HCT116 (cell line): Measurements from ENCODE around the gene DNAAF6. TPM values are rescaled to one million over a fixed set of nuclear protein-coding genes. Genes with fewer than 3 reads are reported as not detected.
A peak's percentile ranks its signal among the peaks of the same experiment; 100 is the strongest.

ENCODE experiments used
- ATAC-seq: fragments of 200-7000 bp; cut with Tn5 transposase; 2 replicates; pipeline ENCODE4 v1.9.1; 2020; ENCODE audit warnings: mild to moderate bottlenecking, moderate library complexity
- BruUV-seq: library from RNA; stranded (reverse); fragments of 400-500 nt; replicated peaks from 2 replicates; lab custom pipeline; 2021; lab: Mats Ljungman, UMichigan
- CTCF ChIA-PET: fragments of 300-600 bp; sonication (Branson Sonifier 250); formaldehyde crosslinking; loops from one replicate; lab custom pipeline; 2021; ENCODE audit warnings: antibody characterized with exemption; lab: Charles Lee
- POLR2A ChIA-PET: fragments of 300-600, 350-600 bp; sonication (Branson Sonifier 250); formaldehyde crosslinking; loops from one replicate; lab custom pipeline; 2021; ENCODE audit warnings: antibody characterized with exemption; lab: Charles Lee
- RAD21 ChIA-PET, 2 experiments: fragments of 300-600 bp; sonication (Branson Sonifier 250); formaldehyde crosslinking; loops; one replicate each; lab custom pipeline; 2023; ENCODE audit warnings: low total read pairs in 2 of 2; ENCODE audit not compliant: uncharacterized antibody in 2 of 2, unreplicated experiment in 2 of 2, low non-redundant PET in 1 of 2; lab: Charles Lee
- DNase-seq: peaks from one replicate; pipeline ENCODE4 v3.0.0-alpha.2; 2010; ENCODE audit warnings: low read depth, low spot score
- H2AFZ ChIP-seq: fragments of 200-600 bp; shearing (Covaris generic), sonication (generic); 2 replicates; pipeline ENCODE4 v1.6.1; 2017; ENCODE audit warnings: low read depth, mixed run types, mixed read lengths, antibody characterized with exemption, low read length; ENCODE audit not compliant: poor library complexity, severe bottlenecking
- H3K27ac ChIP-seq: 2 replicates; pipeline ENCODE4 v1.5.1; 2012; ENCODE audit warnings: low read depth, low read length
- H3K27me3 ChIP-seq: fragments of 200-600 bp; sonication (generic); 2 replicates; pipeline ENCODE4 v1.6.1; 2016; ENCODE audit warnings: mixed run types, low read length, mixed read lengths; ENCODE audit not compliant: insufficient read depth
- H3K36me3 ChIP-seq, 2 experiments: fragments of 200-500 bp in 1 of 2; fragments of 200-600 bp in 1 of 2; sonication (Bioruptor generic) in 1 of 2; sonication (generic) in 1 of 2; 2 replicates each; pipeline versions ENCODE4 v1.5.1 to v1.6.1; 2014 to 2016; ENCODE audit warnings: low read length in 2 of 2, inconsistent platforms in 1 of 2, mixed read lengths in 1 of 2, mixed run types in 1 of 2; ENCODE audit not compliant: insufficient read depth in 2 of 2, control insufficient read depth in 1 of 2
- H3K4me1 ChIP-seq, 2 experiments: fragments of 200-600 bp in 1 of 2; sonication (generic) in 1 of 2; 2 replicates each; pipeline versions ENCODE4 v1.5.1 to v1.6.1; 2012 to 2017; ENCODE audit warnings: low read length in 2 of 2, inconsistent platforms in 1 of 2, mild to moderate bottlenecking in 1 of 2, mixed read lengths in 1 of 2, mixed run types in 1 of 2, moderate library complexity in 1 of 2; ENCODE audit not compliant: insufficient read depth in 2 of 2, control insufficient read depth in 1 of 2
- H3K4me2 ChIP-seq: fragments of 200-600 bp; sonication (generic); 2 replicates; pipeline ENCODE4 v1.6.1; 2017; ENCODE audit warnings: mixed run types, low read length, mixed read lengths
- H3K4me3 ChIP-seq, 2 experiments: fragments of 200-600 bp in 1 of 2; sonication (generic) in 1 of 2; replicated peaks in 1 of 2; 2 replicates each; pipeline ENCODE4 v1.5.1; 2011 to 2016; ENCODE audit warnings: low read length in 2 of 2, control low read depth in 1 of 2, low read depth in 1 of 2, mild to moderate bottlenecking in 1 of 2, mixed read lengths in 1 of 2, mixed run types in 1 of 2
- H3K79me2 ChIP-seq: fragments of 200-600 bp; sonication (generic); 2 replicates; pipeline ENCODE4 v1.6.1; 2017; ENCODE audit warnings: mild to moderate bottlenecking, mixed run types, low read length, moderate library complexity, mixed read lengths; ENCODE audit not compliant: insufficient read depth
- H3K9ac ChIP-seq: fragments of 200-600 bp; sonication (generic); 2 replicates; pipeline ENCODE4 v1.6.1; 2016; ENCODE audit warnings: low read length, mixed read lengths
- H3K9me2 ChIP-seq: fragments of 200-600 bp; sonication (generic), shearing (Covaris generic); 2 replicates; pipeline ENCODE4 v1.6.1; 2017; ENCODE audit warnings: mixed run types, mild to moderate bottlenecking, moderate library complexity; ENCODE audit not compliant: insufficient read depth
- H3K9me3 ChIP-seq, 2 experiments: fragments of 200-500 bp in 1 of 2; fragments of 200-600 bp in 1 of 2; sonication (Bioruptor generic) in 1 of 2; sonication (generic) in 1 of 2; 2 replicates each; pipeline ENCODE4 v1.6.1; 2014 to 2017; ENCODE audit warnings: low read length in 2 of 2, mixed read lengths in 2 of 2, inconsistent platforms in 1 of 2, low read depth in 1 of 2, mild to moderate bottlenecking in 1 of 2, mixed run types in 1 of 2, moderate library complexity in 1 of 2; ENCODE audit not compliant: control insufficient read depth in 1 of 2, insufficient read depth in 1 of 2
- H4K20me1 ChIP-seq: fragments of 200-600 bp; sonication (generic), shearing (Covaris generic); 2 replicates; pipeline ENCODE4 v1.6.1; 2017; ENCODE audit warnings: mixed run types, mild to moderate bottlenecking, moderate library complexity; ENCODE audit not compliant: insufficient read depth
- CEBPB ChIP-seq: IDR thresholded peaks from 2 replicates; pipeline ENCODE4 v1.6.1; 2012; ENCODE audit warnings: low read depth
- CTCF ChIP-seq, 3 experiments: fragments of 200-600 bp in 1 of 3; sonication (generic) in 1 of 3; IDR thresholded peaks in 2 of 3; conservative IDR thresholded peaks in 1 of 3; 2 replicates each; pipeline ENCODE4 v1.5.1; 2012 to 2017; ENCODE audit warnings: low read depth in 2 of 3, low read length in 2 of 3, antibody characterized with exemption in 1 of 3, borderline replicate concordance in 1 of 3, control low read depth in 1 of 3, mild to moderate bottlenecking in 1 of 3, mixed read lengths in 1 of 3, mixed run types in 1 of 3, moderate library complexity in 1 of 3; ENCODE audit not compliant: insufficient read depth in 1 of 3
- EZH2 ChIP-seq: fragments of 200-600 bp; sonication (generic); IDR thresholded peaks from 2 replicates; pipeline ENCODE4 v1.6.1; 2017; ENCODE audit warnings: antibody characterized with exemption, mixed run types
- POLR2A ChIP-seq: IDR thresholded peaks from 2 replicates; pipeline ENCODE4 v1.7.0; 2011; ENCODE audit warnings: borderline replicate concordance; ENCODE audit not compliant: insufficient read depth, insufficient read length; ENCODE audit errors: extremely low read depth
- RAD21 ChIP-seq: IDR thresholded peaks from 2 replicates; pipeline ENCODE4 v1.6.1; 2012; ENCODE audit warnings: low read depth, mild to moderate bottlenecking
- YY1 ChIP-seq: IDR thresholded peaks from 2 replicates; pipeline ENCODE4 v1.6.1; 2011; ENCODE audit warnings: low read length, low read depth, moderate library complexity, mild to moderate bottlenecking; ENCODE audit not compliant: insufficient replicate concordance; ENCODE audit errors: extremely low read depth
- intact Hi-C: fragments of 100-400 bp; cut with micrococcal nuclease; formaldehyde crosslinking; loops from 2 replicates; pipeline ENCODE4 v1.10.0; 2022
- total RNA-seq: library from RNA; stranded (reverse); gene quantifications from one replicate; pipeline ENCODE4 v1.2.1, GENCODE V29; 2021; ENCODE audit not compliant: unreplicated experiment

Gene DNAAF6
- total RNA-seq, 1 experiment from 2014 or later, result not detected

- POLR2A ChIA-PET, result no interaction called here
- Histone ChIP-seq H3K36me3 (no peaks in the 10 kb centered on the region), H3K79me2 (no peaks in the 10 kb centered on the region), H3K9me3 (no peaks in the 10 kb centered on the region), H4K20me1 (no peaks in the 10 kb centered on the region), H3K9me2 (no peaks in the 10 kb centered on the region), H3K27me3 (no peaks in the 10 kb centered on the region), H3K4me3 (no peak overlapping the region), H3K4me2 (no peak overlapping the region), H3K9ac (no peak overlapping the region), H3K27ac (no peak overlapping the region), H3K4me1 (no peaks in the 10 kb centered on the region), H2AFZ (no peak overlapping the region)
- CTCF ChIA-PET, result no interaction called here
- intact Hi-C loops, result no loop called here
- RAD21 ChIA-PET, result no interaction called here
- no peak for DNase-seq
- no TSS peak for BruUV-seq
- ATAC-seq, result no peak
- TF ChIP-seq EZH2 (no peak), CEBPB (no peak)
Observed at GRCh38 chrX:107288676-107289075, 82.3 kb downstream of the DNAAF6 start.

- no peak for ATAC-seq
- no peaks in the 10 kb centered on the region for H3K4me1 ChIP-seq
- H3K9me2 ChIP-seq, result no peaks in the 10 kb centered on the region
- no peaks in the 10 kb centered on the region for H3K36me3 ChIP-seq
- no peaks in the 10 kb centered on the region for H3K79me2 ChIP-seq
- RAD21 ChIA-PET, result no interaction called here
- H2AFZ ChIP-seq, result no peak overlapping the region
- no peak for TF ChIP-seq POLR2A
- TF ChIP-seq RAD21, result peak; percentile 43; the same call in 1 of the 2 replicates
- no peak for TF ChIP-seq YY1
- peak in 1 of 3 experiments; percentile 16; a peak in 1 of 6 replicates for TF ChIP-seq CTCF (IDR thresholded peaks at IDR 0.05 in 2 of 3, conservative IDR thresholded peaks at IDR 0.05 in 1 of 3; ENCODE audit: borderline replicate concordance in 1 of 3, insufficient read depth in 1 of 3, low read depth in 2 of 3, low read length in 2 of 3)
- H3K4me3 ChIP-seq, result no peak overlapping the region
- no peak overlapping the region for H3K27ac ChIP-seq
- H3K27me3 ChIP-seq, result no peaks in the 10 kb centered on the region
- H3K4me2 ChIP-seq, result no peak overlapping the region
- no peaks in the 10 kb centered on the region for H3K9me3 ChIP-seq
- no peak for DNase-seq
- intact Hi-C loops, result loop anchor here (10.0 kb wide), 1 partner anchor 185 kb away; no protein-coding TSS in a partner anchor
- BruUV-seq, result no TSS peak
- H3K9ac ChIP-seq, result no peak overlapping the region
- CTCF ChIA-PET, result no interaction called here
- POLR2A ChIA-PET, result no interaction called here
- no peaks in the 10 kb centered on the region for H4K20me1 ChIP-seq
Observed at GRCh38 chrX:107290019-107290418, 83.6 kb downstream of the DNAAF6 start.
